RPMI8226 (cell line): ENCODE data around the gene LEKR1.
"Not testable (repeated sequence)": the region's sequence is repeated elsewhere in the genome, so short reads cannot be mapped to it uniquely, and the experiment has no call there.

Source experiments
- DNase-seq: peaks from one replicate; pipeline ENCODE4 v3.0.0-alpha.2; 2015

The LEKR1 gene

DNA sequence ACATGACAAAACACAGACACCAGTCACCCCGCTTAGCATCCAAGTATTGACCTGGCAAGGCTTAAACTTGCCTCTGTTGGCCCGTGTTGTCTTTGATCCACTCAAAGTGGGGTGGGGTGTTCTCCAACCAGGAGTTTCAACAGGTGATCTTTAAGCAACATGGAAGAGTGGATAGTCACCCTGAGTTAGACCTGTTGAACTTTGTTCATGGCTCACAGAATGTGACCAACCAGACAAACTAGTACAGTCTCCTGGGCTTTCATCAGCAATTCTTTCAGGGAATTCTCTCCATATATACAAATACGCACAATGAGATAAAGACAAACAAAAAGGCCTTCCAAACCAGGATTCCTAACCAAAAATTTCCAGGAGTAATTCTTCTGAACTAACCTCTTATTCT, 11.9 kb downstream of the LEKR1 start:
- no peak for DNase-seq

DNA sequence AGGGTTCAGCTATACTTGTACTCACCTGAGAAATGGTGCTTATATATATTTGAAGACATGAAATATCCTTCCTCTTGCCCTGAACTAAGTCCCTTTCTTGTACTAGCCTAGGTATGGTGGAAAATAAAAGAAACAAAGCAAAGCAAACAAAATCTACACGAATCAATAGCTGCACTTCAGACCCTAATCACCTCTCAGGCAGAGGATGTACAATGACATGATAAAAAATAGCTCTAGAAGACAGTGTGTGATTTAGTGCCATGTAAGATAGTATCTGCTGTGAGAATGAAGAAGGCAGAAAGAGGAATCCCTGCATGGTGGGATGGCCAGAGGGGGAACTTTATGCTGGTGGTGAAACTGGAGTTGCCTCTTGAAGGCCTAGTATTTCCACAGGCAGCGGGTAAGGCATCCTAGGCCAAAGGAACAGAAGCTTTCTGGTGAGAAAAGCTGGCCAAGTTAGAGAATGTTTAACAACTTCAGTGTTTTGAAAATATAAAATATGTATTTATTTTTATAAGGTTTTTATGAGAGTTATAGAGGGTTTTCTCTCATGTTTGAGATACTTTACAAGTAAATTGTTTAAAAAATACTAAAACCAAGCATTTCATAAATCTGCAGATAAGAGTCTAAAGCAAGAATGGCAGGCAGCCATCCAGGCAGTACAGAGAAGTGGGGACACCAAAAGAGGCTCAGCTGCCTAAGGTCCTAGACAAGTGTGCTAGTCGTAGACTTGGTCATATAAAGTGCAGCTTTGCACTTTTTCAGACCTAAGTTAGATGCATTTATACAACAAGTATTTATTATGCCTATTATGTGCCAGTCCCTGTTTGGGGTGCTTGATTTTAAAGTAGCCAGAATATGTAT, 14.9 kb downstream of the LEKR1 start:
- DNase-seq = no peak

DNA sequence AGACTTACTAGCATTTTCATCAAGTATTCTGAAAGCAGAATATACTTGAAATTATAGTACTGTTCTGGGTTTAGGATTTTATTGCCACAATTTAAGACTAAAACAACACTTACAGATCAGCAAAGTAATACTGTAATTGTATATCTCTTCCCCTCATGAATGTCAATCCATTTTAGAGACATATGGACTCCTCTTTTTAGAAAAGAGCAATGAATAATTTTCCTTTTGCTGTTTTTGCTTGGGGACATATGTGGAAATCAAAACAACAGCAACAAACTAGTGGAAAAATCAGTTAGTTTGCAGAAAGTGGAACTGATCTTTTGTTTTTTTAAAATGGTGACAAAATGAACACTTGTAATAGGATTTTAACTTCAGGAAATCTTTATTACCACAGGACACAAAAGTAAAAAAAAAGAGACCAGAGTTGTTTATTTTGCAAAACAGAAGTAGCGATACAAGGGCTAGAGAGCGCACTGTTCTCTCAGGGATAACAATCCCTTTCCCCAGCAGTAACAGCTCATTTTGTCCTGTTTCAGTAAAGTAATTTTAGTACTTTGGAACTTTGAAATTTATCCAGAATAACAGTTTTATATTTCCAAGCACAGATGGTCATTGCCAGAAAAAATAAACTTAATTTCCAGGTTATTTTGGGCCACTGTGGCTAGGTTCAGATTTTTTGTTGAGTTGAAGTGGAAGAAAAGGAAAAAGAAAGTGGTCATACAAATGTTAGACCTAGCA, 17.1 kb downstream of the LEKR1 start:
- DNase-seq = no peak

DNA sequence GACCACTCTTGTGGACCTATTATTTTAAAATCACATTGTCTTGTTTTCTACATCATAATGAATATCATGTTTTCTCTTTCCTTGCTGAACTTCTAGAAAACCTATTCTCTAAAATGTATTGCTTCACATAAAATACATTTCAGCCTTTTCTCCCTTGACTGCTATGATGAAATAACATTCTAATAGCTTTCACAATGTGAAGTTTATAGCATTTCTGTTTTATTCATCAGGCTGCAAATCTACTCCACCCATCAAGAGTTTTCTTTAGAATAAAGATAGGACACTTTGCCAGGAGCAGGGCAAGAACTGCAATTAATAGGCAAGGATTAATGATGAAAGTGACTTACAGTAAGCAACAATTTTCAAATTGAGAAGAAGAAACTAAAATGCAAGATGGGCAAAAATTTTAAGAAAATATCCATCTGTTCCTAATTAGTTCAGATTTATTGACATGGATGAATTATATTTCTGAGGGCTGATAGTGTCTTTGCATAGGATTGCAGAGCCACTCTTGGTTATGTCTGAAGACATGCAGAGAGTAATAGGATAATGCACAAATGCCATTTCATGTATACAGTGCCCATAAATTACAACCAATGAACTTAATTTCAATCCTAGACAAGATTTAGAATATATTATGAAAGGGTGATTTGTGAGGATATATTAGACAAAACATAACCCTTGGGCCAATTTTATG, 21.7 kb downstream of the LEKR1 start:
- DNase-seq = no peak

DNA sequence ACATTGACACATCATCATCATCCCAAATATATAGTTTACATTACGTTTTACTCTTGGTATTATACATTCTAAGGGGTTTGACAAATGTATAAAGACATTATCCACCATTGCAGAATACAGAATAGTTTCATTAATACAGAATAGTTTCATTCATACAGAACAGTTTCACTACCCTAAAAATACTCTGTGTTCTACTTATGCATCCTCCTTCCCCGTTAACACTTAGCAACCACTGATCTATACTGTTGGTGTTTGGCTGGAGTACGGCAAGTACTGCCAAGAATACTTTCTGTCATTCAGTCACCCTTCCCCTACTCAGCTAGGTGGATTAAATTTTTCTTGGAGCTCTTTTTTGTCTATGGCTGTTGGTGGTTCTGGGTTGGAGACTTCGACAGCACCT, 33.4 kb downstream of the LEKR1 start:
- no peak for DNase-seq

DNA sequence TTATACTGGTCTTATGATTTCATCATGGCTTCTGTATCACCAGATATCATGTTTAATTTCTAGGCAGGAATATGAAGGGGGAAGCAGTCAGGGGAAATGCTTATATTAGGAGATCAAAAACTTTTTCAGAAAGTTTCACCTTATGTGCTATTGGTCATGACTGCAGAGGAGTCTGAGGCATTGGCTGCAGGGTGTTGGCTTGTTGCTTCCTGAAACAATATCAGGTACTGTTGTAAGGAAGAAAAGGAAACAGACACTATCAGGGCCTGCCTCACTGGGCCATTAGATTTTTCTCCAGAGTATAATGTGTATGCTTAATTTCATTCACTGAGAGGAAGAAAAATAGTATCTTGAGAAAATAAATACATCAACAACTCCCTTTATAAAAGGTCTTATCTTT, 34.7 kb downstream of the LEKR1 start:
- DNase-seq = no peak

DNA sequence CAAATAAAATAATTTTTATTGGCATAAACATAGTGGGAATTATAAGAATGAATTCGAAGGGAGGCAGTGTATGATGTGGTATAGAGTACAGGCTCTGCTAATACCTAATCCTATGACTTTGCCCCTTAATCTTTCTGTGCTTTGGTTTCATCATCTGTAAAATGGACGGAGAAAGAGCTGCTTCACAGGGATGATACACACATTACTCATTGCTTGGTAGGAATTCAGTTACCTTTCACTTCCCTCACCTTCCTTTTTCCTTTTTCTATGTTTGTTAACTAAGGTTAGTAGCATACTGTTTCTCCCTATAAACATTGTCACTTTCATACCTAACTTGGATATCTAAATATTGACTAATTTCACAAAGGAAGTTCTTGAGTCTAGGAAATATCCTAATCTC, 36.2 kb downstream of the LEKR1 start:
- DNase-seq = no peak

DNA sequence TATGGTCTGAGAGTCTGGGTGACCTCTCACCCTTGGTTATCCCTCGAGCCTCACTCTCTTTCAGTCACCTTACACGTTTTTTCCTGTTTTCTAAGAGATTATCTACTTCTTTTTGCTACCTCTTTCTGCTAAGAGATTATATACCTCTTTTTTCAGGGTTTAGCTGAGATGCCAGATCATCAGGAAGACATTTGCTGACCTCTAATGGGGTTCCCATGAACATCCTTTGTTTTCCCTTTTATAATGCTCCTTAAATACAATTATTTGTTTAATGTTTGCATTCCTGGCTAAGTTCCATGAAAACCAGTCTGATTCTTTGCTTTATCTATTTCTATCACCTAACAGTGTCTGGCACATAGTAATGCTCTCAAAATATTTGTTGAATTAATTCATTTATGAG, 39.6 kb downstream of the LEKR1 start:
- DNase-seq = no peak

DNA sequence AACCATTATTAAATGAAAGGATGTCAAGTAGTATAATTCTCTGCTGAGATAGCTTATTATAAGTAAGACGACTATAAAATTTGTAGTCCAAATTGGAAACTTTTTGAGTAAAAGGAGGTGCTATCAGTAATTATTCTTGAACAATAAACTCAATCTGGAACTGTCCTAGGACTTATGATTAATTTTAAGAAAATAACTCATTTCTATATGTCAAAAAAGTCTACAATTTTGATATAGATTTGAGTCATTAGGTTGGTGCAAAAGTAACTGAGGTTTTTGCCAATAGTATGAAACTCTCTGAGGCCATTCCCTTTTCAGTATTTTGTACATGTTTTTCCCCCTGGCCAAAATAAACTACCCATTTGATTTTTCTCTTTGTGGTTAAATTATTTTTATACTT, 41.0 kb downstream of the LEKR1 start:
- no peak for DNase-seq

DNA sequence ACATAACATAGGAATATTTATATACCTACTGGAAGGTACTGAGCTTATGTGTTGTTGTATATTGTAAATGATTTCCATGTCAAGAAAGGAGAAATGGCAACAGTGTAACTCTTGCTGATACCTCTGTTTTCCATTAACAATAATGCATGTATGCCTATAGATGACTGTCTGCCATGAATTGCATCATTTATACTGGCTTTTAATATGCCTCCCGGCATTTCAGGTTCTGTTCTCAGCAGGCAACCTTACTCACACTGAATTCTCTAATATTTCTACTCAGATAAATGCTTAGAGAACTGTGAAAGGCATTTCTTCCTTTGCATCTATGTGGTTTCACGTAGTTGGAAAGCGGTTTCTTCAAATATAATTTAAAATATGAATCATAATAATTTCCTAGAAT, 41.8 kb downstream of the LEKR1 start:
- no peak for DNase-seq

DNA sequence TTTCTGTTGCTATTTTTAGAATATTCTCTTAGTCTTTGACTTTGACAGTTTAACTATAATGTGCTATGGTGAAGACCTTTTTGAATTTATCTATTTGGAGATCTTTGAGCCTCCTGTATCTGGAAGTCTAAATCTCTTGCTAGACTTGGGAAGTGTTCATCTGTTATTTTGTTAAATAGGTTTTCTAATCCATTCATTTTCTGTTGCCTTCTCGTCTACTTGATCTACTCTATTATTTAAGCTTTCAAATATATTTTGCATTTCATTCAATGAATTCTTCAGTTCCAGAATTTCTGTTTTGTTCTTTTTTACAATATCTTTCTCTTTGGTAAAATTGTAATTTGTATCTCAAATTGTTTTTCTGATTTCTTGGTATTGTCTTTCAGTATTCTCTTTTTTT, 47.8 kb downstream of the LEKR1 start:
- DNase-seq = no peak

DNA sequence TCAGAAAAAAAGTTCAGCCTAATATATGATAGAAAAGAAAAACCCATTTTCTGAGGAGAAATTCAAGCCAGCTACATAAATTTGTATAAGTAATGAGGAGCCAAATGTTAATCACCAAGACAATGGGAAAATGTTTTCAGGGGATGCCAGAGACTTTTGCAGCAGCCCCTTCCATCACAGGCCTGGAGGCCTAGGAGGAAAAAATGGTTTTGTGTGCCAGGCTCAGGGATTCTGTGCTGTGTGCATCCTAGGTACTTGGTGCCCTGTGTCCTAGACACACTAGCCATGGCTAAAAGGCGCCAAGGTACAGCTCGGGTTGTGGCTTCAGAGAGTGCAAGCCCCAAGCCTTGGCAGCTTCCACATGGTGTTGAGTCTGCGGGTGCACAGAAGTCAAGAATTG, 53.3 kb downstream of the LEKR1 start:
- not testable (repeated sequence) for DNase-seq

DNA sequence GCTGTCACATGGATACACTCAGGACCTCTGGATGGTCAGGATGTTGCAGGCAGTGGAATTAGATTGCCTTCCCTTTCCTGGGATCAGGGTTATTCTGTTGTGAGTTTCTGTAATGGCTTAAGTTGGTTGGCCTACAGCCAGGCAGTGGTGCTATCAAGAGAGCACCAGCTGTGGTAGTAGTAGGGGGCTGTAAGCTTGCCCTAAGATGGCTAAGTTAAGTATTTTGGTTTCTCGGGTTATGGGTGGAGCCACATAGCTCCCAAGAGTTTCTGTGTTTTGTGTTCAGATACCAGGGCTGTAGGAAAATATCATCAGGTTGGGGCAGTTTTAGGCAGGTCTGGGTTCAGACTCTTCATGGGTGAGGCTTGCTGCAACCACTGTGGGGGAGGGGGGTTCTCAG, 59.6 kb downstream of the LEKR1 start:
- DNase-seq = no peak

DNA sequence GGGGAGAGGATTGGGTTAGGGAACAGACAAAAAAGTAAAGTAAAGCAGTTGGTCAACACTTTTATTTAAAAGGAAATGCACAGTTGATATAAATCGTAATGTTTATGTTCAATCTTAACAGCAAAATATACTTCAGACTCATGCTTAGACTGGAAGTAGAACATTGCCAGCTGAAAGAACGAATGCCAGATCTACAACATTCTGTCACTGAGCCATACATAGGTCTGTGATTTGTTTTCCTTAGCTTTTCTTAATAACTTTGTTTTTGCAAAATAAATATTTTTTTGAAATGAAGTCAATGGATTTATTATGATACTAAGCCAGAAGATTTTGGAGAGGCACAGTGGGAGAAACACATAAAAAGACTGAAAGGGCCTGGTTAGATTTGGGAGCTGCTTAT, 62.0 kb downstream of the LEKR1 start:
- DNase-seq = no peak

DNA sequence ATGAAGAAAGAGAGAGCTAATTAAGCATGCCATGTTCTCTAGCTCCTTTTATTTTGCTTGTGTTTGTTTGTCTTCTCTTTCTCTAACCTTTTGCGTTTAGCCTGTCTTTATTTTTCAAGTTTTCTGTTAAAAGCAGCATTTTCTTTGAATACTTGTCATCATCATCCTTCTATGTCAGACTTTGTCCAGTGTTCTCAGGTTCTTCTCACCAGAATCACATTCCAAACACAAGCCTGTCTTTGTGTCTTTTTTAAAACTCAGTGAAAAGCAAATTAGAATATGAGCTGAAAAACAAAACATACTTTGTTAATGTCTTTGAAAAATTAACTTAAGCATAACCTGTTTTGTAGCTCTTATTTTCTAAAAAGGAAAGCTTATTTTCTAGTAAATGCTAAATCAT, 62.4 kb downstream of the LEKR1 start:
- no peak for DNase-seq

DNA sequence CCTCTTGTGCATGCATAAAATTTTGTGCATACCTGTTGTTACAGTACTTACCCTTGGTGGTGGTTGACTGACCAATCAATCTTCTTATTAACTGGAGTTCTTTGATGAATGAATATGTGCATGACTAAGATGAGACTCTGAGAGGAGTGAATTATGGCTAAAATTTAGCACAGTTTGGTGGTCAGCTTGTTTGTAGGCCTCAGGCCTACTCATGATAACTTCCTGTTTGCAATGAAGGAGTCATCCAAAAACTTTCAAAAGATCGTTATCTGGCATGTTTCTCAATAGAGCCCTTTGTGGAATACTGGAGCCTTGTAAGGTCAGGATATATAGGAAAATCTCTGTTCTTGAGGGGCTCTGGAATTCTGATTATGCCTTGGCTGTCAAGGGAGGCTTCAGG, 66.5 kb downstream of the LEKR1 start:
- DNase-seq = no peak

DNA sequence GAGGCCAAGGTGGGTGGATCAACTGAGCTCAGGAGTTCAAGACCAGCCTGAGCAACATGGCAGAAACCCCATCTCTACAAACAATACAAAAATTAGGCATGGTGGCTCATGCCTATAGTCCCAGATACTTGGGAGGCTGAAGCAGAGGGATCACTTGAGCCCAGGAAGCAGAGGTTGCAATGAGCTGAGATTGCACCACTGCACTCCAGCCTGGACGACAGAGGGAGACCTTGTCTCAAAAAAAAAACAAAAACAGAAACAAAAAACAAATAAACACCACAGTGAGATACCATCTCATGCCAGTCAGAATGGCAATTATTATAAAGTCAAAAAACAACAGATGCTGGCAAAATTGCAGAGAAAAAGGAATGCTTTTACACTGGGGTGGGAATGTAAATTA, 69.2 kb downstream of the LEKR1 start:
- not testable (repeated sequence) for DNase-seq

DNA sequence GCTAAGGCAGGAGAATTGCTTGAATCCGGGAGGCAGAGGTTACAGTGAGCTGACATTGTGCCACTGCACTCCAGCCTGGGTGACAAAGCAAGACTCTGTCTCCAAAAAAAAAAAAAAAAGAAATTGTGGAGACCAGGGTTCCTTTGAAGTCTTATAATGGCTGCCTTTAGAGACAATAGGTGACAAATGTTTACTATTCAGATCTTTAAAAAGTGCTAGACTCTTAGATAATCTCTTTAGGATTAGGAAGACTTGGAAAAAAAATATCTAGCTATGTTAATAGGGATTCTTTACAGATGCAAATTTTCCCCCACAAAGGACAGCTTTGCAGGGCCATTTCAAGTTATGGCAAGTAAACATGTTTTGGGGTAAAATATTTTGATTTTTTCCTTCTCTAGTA, 71.7 kb downstream of the LEKR1 start:
- not testable (repeated sequence) for DNase-seq

DNA sequence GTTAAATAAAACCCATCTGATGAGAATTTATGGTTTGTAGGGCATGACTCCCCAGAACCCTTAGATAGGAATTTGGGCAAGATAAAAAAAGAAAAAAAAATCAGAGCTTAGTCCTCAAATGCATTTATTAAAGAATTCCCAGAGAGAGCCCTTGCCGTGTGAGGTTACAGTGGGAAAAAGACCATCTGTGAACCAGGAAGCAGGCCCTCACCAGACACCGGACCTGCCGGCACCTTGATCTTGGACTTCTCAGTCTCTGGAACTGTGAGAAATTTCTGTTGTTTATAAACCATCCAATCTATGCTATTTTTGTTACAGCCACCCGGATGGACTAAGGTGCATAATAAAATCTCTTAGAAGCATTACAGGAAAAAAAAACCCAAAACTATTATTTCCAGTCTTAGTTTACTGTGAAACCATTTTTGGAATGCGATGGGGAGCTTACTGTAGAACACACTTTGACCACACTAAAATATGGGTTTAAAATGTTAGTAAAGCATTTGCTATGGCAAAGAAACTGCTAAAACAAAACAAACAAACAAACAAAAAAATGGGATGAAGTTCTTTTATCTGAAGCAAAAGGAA, 72.2 kb downstream of the LEKR1 start:
- no peak for DNase-seq

DNA sequence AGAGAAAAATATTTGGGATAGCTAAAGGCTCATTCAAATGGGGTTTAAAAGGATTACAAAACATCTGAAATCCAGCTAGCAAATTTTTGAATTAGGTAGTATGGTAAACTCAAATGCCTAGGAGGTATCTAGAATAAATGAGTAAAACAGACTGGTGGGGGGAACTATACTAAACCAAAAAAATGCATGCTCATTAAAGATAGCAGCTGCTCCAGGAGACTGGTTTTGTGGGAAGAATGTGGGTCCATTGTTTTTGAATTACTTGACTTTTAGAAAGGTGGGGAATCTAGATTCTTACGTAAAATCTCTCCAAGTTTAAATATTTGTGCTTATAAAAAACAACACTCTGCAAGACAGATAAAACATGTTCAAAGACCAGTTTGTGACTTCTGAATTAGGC, 73.8 kb downstream of the LEKR1 start:
- no peak for DNase-seq

DNA sequence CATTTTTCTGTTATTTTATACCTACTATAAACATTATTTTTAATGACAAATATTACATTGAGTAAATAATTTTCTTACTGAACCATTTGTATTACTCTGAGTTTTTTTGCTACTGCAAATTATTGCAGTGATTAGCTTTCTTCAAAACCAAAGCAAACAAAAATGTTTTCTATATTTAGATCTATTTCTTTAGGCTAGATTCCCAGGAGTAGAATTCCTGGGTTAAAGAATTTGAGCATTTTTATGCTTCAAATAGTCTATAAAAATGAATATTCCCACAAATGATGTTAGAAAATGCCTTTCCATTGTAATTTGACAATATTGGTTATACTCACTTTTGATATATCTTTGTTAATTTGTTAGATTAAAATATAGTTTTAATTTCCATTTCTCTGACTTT, 76.8 kb downstream of the LEKR1 start:
- DNase-seq = no peak

DNA sequence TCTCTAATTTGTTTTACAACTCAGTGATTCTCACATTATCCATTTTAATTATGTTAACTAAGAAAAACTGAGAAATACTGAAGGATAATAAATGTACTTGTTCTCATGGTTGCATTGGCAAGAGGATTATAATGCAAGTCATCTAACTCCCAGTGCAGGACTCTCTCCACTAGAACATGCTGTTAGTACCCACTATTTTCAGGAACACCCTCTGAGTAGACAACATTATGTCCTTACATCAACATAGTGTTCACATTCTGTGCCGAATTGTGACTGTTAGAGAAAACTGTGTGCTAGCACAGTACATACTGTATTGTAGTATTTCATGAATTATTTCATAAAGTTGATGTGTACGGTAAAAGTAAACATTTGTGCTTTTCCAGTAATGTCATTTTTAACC, 80.1 kb downstream of the LEKR1 start:
- DNase-seq = no peak

DNA sequence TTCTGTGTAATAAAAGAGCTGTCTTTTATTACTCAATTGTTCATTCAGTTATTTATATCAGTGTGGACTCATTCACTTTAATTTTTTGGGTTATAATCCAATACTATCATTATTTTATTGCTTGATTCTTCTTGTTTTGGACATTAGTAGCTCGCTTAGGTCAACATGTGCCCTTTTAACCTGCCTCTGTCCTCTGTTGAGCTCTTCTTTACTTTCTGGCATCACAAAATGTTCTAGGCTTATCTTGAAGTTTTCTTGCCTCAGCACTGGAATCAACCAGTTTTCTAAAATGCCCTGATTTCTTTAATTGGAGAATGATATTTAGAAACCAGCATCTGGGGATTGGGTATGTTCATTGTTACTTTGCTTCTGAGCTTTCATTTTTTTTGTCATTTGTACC, 82.2 kb downstream of the LEKR1 start:
- DNase-seq = no peak

DNA sequence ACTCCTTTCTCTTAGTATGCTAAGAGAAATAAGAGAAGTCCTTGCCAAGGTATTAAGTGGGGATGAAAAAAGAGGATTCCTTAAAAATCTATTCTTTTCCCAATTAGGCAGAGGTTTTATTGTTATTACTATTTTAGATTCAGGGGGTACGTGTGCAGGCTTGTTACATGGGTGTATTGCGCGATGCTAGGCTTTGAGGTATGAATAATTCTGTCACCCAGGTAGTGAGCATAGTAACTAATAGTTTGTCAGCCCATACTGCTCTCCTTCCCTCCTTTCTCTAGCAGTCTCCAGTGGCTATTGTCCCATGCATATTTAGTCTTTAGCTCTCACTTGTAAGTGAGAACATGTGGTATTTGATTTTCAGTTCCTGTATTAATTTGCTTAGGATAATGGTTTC, 83.9 kb downstream of the LEKR1 start:
- no peak for DNase-seq
